ENCODE measurements around the gene TMEM101. TPM values are rescaled to one million over a fixed set of nuclear protein-coding genes. Genes with fewer than 3 reads are reported as not detected.

TMEM101 gene
- total RNA-seq, result 78.7 and 83.5 TPM in 2 replicates

DNA sequence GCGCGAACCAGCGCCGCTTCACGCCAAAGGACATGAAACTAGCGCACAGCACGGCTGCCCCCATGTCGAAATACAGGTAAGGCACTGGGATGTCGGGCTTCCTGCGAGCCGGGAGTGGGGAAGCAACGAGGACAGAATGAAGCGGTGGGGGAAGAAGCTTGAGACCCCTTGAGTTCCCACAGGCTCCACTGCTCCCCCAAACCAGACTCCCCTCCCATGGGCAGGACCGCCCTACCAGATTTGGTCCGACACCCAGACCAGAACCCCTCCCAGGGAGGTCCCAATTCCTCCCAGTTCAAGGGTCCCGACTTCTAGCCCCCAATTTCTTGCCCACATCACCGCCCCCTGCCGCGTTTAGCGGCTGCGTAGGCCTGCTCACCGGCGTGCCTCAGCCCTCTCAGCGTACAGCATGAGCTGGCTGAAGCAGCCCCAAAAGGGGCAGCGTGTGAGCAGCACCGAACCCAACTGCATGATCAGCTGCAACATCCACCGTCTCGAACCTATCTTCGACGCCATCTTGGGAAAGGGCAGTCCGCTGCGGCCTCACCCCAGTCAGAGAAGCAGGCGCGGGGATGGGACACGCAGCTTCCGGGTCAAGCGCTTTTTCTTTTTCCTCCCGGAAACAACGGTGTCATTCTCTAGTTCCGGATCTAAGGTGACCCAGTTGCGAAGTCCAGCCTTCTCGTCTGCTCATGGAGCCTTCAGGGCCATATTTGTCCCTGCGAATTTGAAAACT lies at the start of gene TMEM101:
Gene TMEM101 (minus strand): TSS at position 527 of the 736 bp plus-strand sequence. CDS start 11 bp downstream, at position 516.

DNA sequence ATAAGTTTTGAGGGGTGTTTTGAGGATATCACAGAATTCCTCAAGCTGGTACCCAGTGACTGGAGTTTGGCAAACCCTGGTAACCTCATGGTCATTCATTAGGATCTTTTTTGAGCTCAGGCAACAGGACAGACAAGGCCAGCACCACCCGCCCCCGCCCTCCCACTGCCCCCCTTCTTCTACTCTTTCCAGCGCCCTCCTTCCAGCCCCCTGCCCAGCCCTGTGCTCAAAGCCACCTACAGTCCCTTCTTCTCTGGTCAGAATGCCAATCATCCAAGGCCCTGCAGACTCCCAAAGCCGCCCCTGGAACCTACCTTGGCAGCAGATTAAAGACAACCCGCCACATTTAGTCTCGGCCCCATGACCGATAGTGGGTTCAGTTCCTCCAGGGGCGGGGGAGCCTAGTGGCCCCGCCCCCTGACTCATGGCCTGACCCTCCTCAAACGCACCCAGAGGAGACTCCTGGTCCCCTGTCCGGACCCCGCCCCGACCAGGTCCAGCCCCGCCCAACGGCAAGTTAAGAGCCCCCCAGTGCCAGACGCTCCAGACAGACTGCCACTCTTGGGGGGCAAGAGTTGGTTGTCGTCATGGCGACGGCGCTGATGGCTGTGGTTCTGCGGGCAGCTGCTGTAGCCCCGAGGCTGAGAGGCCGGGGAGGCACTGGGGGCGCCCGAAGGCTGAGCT lies 10.5 kb downstream of the TMEM101 start, which contains the start of gene NAGS:
Gene NAGS (plus strand): TSS at position 546 of the 684 bp plus-strand sequence. CDS start 42 bp downstream, at position 588.

Other genes with a start within 250 kb of the TMEM101 start
- 35.8 and 90.5 TPM in 2 replicates for gene DUSP3, start 236.0 kb downstream of the TMEM101 start, total RNA-seq
- under 0.01 TPM in 1 of 2 replicates, not detected in the other for gene CFAP97D1, start 234.5 kb downstream of the TMEM101 start, total RNA-seq
- 3.4 and 6.3 TPM in 2 replicates for gene MPP3, start 181.8 kb downstream of the TMEM101 start, total RNA-seq
- gene CD300LG, start 167.8 kb downstream of the TMEM101 start, total RNA-seq, result under 0.01 TPM in 2 replicates
- 0.16 and 1.1 TPM in 2 replicates for gene MPP2, start 107.4 kb downstream of the TMEM101 start, total RNA-seq
- gene PPY, start 72.5 kb downstream of the TMEM101 start, total RNA-seq, result not detected in 2 replicates
- gene PYY, start 61.0 kb downstream of the TMEM101 start, total RNA-seq, result not detected in 2 replicates
- gene NAGS, start 10.3 kb downstream of the TMEM101 start, total RNA-seq, result 2.0 and 5.3 TPM in 2 replicates
- gene LSM12, start 51.7 kb upstream of the TMEM101 start, total RNA-seq, result 14.4 and 21.1 TPM in 2 replicates
- gene G6PC3, start 55.8 kb upstream of the TMEM101 start, total RNA-seq, result 13.1 and 29.1 TPM in 2 replicates
- gene HDAC5, start 108.7 kb upstream of the TMEM101 start, total RNA-seq, result 45.6 and 50.3 TPM in 2 replicates
- gene HROB, start 127.0 kb upstream of the TMEM101 start, total RNA-seq, result 2.6 and 2.8 TPM in 2 replicates
- not detected in 2 replicates for gene ASB16, start 155.7 kb upstream of the TMEM101 start, total RNA-seq
- 24.3 and 36.6 TPM in 2 replicates for gene TMUB2, start 172.0 kb upstream of the TMEM101 start, total RNA-seq
- 31.4 and 43.0 TPM in 2 replicates for gene ATXN7L3, start 184.9 kb upstream of the TMEM101 start, total RNA-seq
- gene UBTF, start 204.7 kb upstream of the TMEM101 start, total RNA-seq, result 35.3 and 63.9 TPM in 2 replicates